IMR-90 (cell line): Measurements from ENCODE around the gene PLXNA1.

Source experiments
- BHLHE40 ChIP-seq: fragments of 150-350 bp; IDR thresholded peaks from 2 replicates; pipeline ENCODE4 v1.6.1; 2016; ENCODE audit warnings: mild to moderate bottlenecking, low read depth, low read length
- CHD1 ChIP-seq: IDR thresholded peaks from 2 replicates; pipeline ENCODE4 v1.6.1; 2012; ENCODE audit warnings: low read depth, low read length, improper control_type of control experiment
- CTCF ChIP-seq: conservative IDR thresholded peaks from 2 replicates; pipeline ENCODE4 v1.5.1; 2012; ENCODE audit warnings: mild to moderate bottlenecking, low read depth, low read length, improper control_type of control experiment
- FOS ChIP-seq: fragments of 150-350 bp; IDR thresholded peaks from 2 replicates; pipeline ENCODE4 v1.6.1; 2016; ENCODE audit warnings: low read depth, low read length
- MAFK ChIP-seq: IDR thresholded peaks from 2 replicates; pipeline ENCODE4 v1.6.1; 2012; ENCODE audit warnings: low read depth, low read length, improper control_type of control experiment
- MAZ ChIP-seq: IDR thresholded peaks from 2 replicates; pipeline ENCODE4 v1.6.1; 2012; ENCODE audit warnings: low read depth, mild to moderate bottlenecking, low read length, improper control_type of control experiment, moderate library complexity, borderline replicate concordance
- MXI1 ChIP-seq: IDR thresholded peaks from 2 replicates; pipeline ENCODE4 v1.6.1; 2012; ENCODE audit warnings: low read depth, mild to moderate bottlenecking, low read length, moderate library complexity, borderline replicate concordance
- POLR2A ChIP-seq: IDR thresholded peaks from 2 replicates; pipeline ENCODE4 v1.6.1; 2012; ENCODE audit warnings: mild to moderate bottlenecking, low read depth, low read length
- RAD21 ChIP-seq: IDR thresholded peaks from 2 replicates; pipeline ENCODE4 v1.6.1; 2012; ENCODE audit warnings: low read length, improper control_type of control experiment
- RCOR1 ChIP-seq: IDR thresholded peaks from 2 replicates; pipeline ENCODE4 v1.6.1; 2012; ENCODE audit warnings: mild to moderate bottlenecking, low read length, improper control_type of control experiment; ENCODE audit not compliant: insufficient replicate concordance
- RFX5 ChIP-seq: IDR thresholded peaks from 2 replicates; pipeline ENCODE4 v1.8.0; 2012; ENCODE audit warnings: low read depth, mild to moderate bottlenecking, low read length, moderate library complexity
- SMC3 ChIP-seq: fragments of 150-350 bp; IDR thresholded peaks from 2 replicates; pipeline ENCODE4 v1.6.1; 2016; ENCODE audit warnings: low read depth, mild to moderate bottlenecking, antibody characterized with exemption, low read length, moderate library complexity
- USF2 ChIP-seq: fragments of 150-350 bp; IDR thresholded peaks from 2 replicates; pipeline ENCODE4 v1.6.1; 2017; ENCODE audit warnings: mild to moderate bottlenecking, antibody characterized with exemption, low read length, low read depth

DNA sequence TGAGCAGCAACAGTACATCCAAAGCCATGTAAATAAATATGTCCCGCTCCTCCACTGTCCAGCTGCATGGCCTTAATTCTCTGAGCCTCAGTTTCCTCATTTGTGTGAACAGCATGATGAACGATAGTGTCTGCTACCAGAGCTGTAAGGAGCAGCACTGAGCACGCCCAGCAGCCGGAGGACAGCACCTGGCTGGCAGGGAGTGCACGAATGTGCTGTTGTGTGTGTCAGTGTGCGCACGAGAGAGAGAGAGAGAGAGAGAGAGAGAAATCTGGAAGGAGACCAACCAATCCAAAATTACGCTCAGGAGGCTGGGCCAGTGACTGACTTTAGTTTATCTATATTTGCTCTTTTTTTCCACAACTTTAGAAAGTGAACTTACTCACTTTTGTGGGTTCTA lies 26.6 kb upstream of the PLXNA1 start:
- TF ChIP-seq CTCF (no peak), POLR2A (no peak), CHD1 (no peak), USF2 (no peak), SMC3 (no peak), RAD21 (no peak), MXI1 (no peak), RCOR1 (no peak), BHLHE40 (no peak), MAFK (no peak), MAZ (no peak), RFX5 (no peak), FOS (no peak)
